LNCAP (cell line): ENCODE data around the gene GADD45B.

Experiments used
- CTCF ChIP-seq: fragments of 450-650 bp; IDR thresholded peaks from 2 replicates; pipeline ENCODE4 v1.5.1; 2017; ENCODE audit warnings: mild to moderate bottlenecking

GADD45B gene

GRCh38 chr19:2500841-2501261, 24.9 kb downstream of the GADD45B start:
- TF ChIP-seq CTCF: no peak

GRCh38 chr19:2503521-2504109, 27.7 kb downstream of the GADD45B start:
- TF ChIP-seq CTCF: no peak

- TF ChIP-seq CTCF: no peak
Observed at GRCh38 chr19:2507109-2507508, 31.2 kb downstream of the GADD45B start.

GRCh38 chr19:2509096-2509495, 33.2 kb downstream of the GADD45B start:
- no peak for TF ChIP-seq CTCF

- no peak for TF ChIP-seq CTCF
Observed at GRCh38 chr19:2511570-2511969, 35.6 kb downstream of the GADD45B start.

GRCh38 chr19:2511991-2512390, 36.1 kb downstream of the GADD45B start:
- TF ChIP-seq CTCF: no peak

- no peak for TF ChIP-seq CTCF
Observed at GRCh38 chr19:2512523-2513431, 36.9 kb downstream of the GADD45B start.
